Esophagus squamous epithelium (tissue), 4 donors: ENCODE measurements around the gene BTBD10.

Experiments used
- CTCF ChIP-seq, 6 experiments: fragments of 450-650 bp in 4 of 6; fragments of 200-600 bp in 2 of 6; sonication (generic) in 2 of 6; IDR thresholded peaks; one replicate each; pipeline ENCODE4 v1.5.1; 2016 to 2019; ENCODE audit warnings: antibody characterized with exemption in 6 of 6, mild to moderate bottlenecking in 4 of 6, moderate library complexity in 4 of 6
- POLR2A ChIP-seq, 4 donors: fragments of 450-650 bp; IDR thresholded peaks; one replicate each; pipeline ENCODE4 v1.6.1; 2017; ENCODE audit warnings: antibody characterized with exemption in 4 of 4, mild to moderate bottlenecking in 4 of 4, moderate library complexity in 3 of 4

GRCh38 chr11:13495929-13496328 lies 32.9 kb upstream of the BTBD10 start, which contains the start of gene PTH:
- TF ChIP-seq POLR2A (IDR thresholded peaks at IDR 0.05) (no peak), CTCF (IDR thresholded peaks at IDR 0.05) (no peak)
